Mesothelial cell of epicardium (in vitro differentiated cells): ENCODE data around the gene SLC9C1. TPM values are rescaled to one million over a fixed set of nuclear protein-coding genes. Genes with fewer than 3 reads are reported as not detected.

Experiments
- DNase-seq, 2 experiments: peaks; one replicate each; pipeline ENCODE4 v3.0.0; 2021; ENCODE audit warnings: low spot score in 2 of 2; ENCODE audit not compliant: unreplicated experiment in 2 of 2
- H3K27ac Mint-ChIP-seq: 2 replicates; pipeline ENCODE4 v1.8.0; 2021; ENCODE audit warnings: mixed read lengths
- H3K27me3 Mint-ChIP-seq: 2 replicates; pipeline ENCODE4 v1.8.0; 2021; ENCODE audit warnings: low read depth, mixed read lengths
- H3K36me3 Mint-ChIP-seq: 2 replicates; pipeline ENCODE4 v1.8.0; 2021; ENCODE audit warnings: mixed read lengths
- H3K4me1 Mint-ChIP-seq: 2 replicates; pipeline ENCODE4 v1.8.0; 2021; ENCODE audit warnings: mixed read lengths
- H3K4me3 Mint-ChIP-seq: 2 replicates; pipeline ENCODE4 v1.8.0; 2021; ENCODE audit warnings: mild to moderate bottlenecking, moderate library complexity, mixed read lengths
- H3K9me3 Mint-ChIP-seq: 2 replicates; pipeline ENCODE4 v1.8.0; 2021; ENCODE audit warnings: mixed read lengths
- CTCF ChIP-seq: fragments of 200-600 bp; sonication (generic); IDR thresholded peaks from one replicate; pipeline ENCODE4 v1.5.0; 2021; ENCODE audit warnings: antibody characterized with exemption; ENCODE audit not compliant: unreplicated experiment
- microRNA-seq: library from miRNA; unstranded; fragments of <30 nt; microRNA quantifications from one replicate; pipeline ENCODE4 v1.2.0, GENCODE V29; 2021; ENCODE audit warnings: inconsistent platforms, mixed read lengths
- total RNA-seq: library from RNA; stranded (reverse); gene quantifications from 3 replicates; pipeline ENCODE4 v1.2.1, GENCODE V29; 2021

Gene SLC9C1
- total RNA-seq, 1 donor from 2014 or later, result 0.69 TPM

- peaks cover 1% of the 10 kb centered on the region for H3K27me3 Mint-ChIP-seq
- no peak overlapping the region for H3K4me3 Mint-ChIP-seq
- peaks cover 13% of the 10 kb centered on the region for H3K36me3 Mint-ChIP-seq
- peaks cover 22% of the 10 kb centered on the region for H3K9me3 Mint-ChIP-seq
- peak overlapping the region; percentile 73 for H3K27ac Mint-ChIP-seq
- no peak for DNase-seq
- H3K4me1 Mint-ChIP-seq, result peaks cover 33% of the 10 kb centered on the region
- TF ChIP-seq CTCF, result no peak
Measured at GRCh38 chr3:112093180-112093522, 200.9 kb downstream of the SLC9C1 start.

- Mint-ChIP-seq H3K27ac (peak overlapping the region; percentile 73), H3K27me3 (peaks cover 1% of the 10 kb centered on the region), H3K36me3 (peaks cover 13% of the 10 kb centered on the region), H3K9me3 (peaks cover 19% of the 10 kb centered on the region), H3K4me1 (peaks cover 33% of the 10 kb centered on the region), H3K4me3 (no peak overlapping the region)
- no peak for TF ChIP-seq CTCF
- DNase-seq, result no peak
Measured at GRCh38 chr3:112092496-112093179, 201.4 kb downstream of the SLC9C1 start.

- H3K36me3 Mint-ChIP-seq, result peaks cover 9% of the 10 kb centered on the region
- H3K9me3 Mint-ChIP-seq, result peaks cover 14% of the 10 kb centered on the region
- H3K4me1 Mint-ChIP-seq, result peaks cover 43% of the 10 kb centered on the region
- no peak overlapping the region for H3K27ac Mint-ChIP-seq
- H3K27me3 Mint-ChIP-seq, result peaks cover 3% of the 10 kb centered on the region
- no peak for TF ChIP-seq CTCF
- H3K4me3 Mint-ChIP-seq, result no peak overlapping the region
- DNase-seq, result no peak
Measured at GRCh38 chr3:112090887-112091586, 203.0 kb downstream of the SLC9C1 start.

Small RNA genes within 50 kb of the gene (microRNA-seq; reads per million reads assigned to microRNA genes)
- gene MIR567, result not detected

Other genes with a start within 250 kb of the SLC9C1 start
- 4.2 to 4.7 TPM (median 4.5 TPM) in 3 replicates for gene C3orf52, start 207.8 kb downstream of the SLC9C1 start, total RNA-seq
- gene GCSAM, start 161.0 kb downstream of the SLC9C1 start, total RNA-seq, result 0.67 to 1.2 TPM (median 0.93 TPM) in 3 replicates
- gene CD200, start 38.9 kb upstream of the SLC9C1 start, total RNA-seq, result 25.7 to 26.6 TPM (median 25.9 TPM) in 3 replicates
- gene BTLA, start 205.3 kb upstream of the SLC9C1 start, total RNA-seq, result not detected in 3 replicates